Mesendoderm (in vitro differentiated cells): ENCODE data around the gene FOXJ1.

ENCODE experiments used
- DNase-seq: peaks from one replicate; pipeline ENCODE4 v3.0.0; 2013
- H2AK5ac ChIP-seq: 2 replicates; pipeline ENCODE4 v1.6.1; 2013; ENCODE audit warnings: low read length, inconsistent platforms
- H2BK120ac ChIP-seq: 2 replicates; pipeline ENCODE4 v1.6.1; 2013; ENCODE audit warnings: low read depth, mild to moderate bottlenecking, low read length, moderate library complexity, mixed read lengths
- H2BK15ac ChIP-seq: replicated peaks from 2 replicates; pipeline ENCODE4 v1.6.1; 2013; ENCODE audit warnings: low read depth, mild to moderate bottlenecking, moderate library complexity
- H2BK5ac ChIP-seq: 2 replicates; pipeline ENCODE4 v1.6.1; 2013; ENCODE audit warnings: low read length, inconsistent platforms
- H3K18ac ChIP-seq: 2 replicates; pipeline ENCODE4 v1.6.1; 2013; ENCODE audit warnings: mild to moderate bottlenecking, low read length, mixed read lengths
- H3K23ac ChIP-seq: one replicate; pipeline ENCODE4 v1.6.1; 2013; ENCODE audit warnings: low read length
- H3K27ac ChIP-seq: 2 replicates; pipeline ENCODE4 v1.5.1; 2013; ENCODE audit warnings: low read depth, mild to moderate bottlenecking, inconsistent platforms, low read length, moderate library complexity
- H3K27me3 ChIP-seq: 2 replicates; pipeline ENCODE4 v1.6.1; 2013; ENCODE audit warnings: low read length, control low read depth, mild to moderate bottlenecking, inconsistent platforms; ENCODE audit not compliant: insufficient read depth, poor library complexity
- H3K36me3 ChIP-seq: 2 replicates; pipeline ENCODE4 v1.6.1; 2013; ENCODE audit warnings: low read length, inconsistent platforms; ENCODE audit not compliant: control insufficient read depth, insufficient read depth
- H3K4ac ChIP-seq: one replicate; pipeline ENCODE4 v1.6.1; 2013; ENCODE audit warnings: low read depth, mild to moderate bottlenecking, low read length, moderate library complexity
- H3K4me1 ChIP-seq: 2 replicates; pipeline ENCODE4 v1.6.1; 2013; ENCODE audit warnings: low read depth, low read length, inconsistent platforms; ENCODE audit not compliant: control insufficient read depth
- H3K4me2 ChIP-seq: 2 replicates; pipeline ENCODE4 v1.6.1; 2013; ENCODE audit warnings: low read length
- H3K4me3 ChIP-seq: 2 replicates; pipeline ENCODE4 v1.5.1; 2013; ENCODE audit warnings: mild to moderate bottlenecking, low read length
- H3K56ac ChIP-seq: one replicate; pipeline ENCODE4 v1.6.1; 2013; ENCODE audit warnings: low read length
- H3K79me1 ChIP-seq: 2 replicates; pipeline ENCODE4 v1.6.1; 2013; ENCODE audit warnings: low read length, inconsistent platforms
- H3K79me2 ChIP-seq: 2 replicates; pipeline ENCODE4 v1.6.1; 2013; ENCODE audit warnings: mild to moderate bottlenecking, low read length; ENCODE audit not compliant: control insufficient read depth, insufficient read depth
- H3K9ac ChIP-seq: 2 replicates; pipeline ENCODE4 v1.6.1; 2013; ENCODE audit warnings: low read length, inconsistent platforms
- H4K5ac ChIP-seq: one replicate; pipeline ENCODE4 v1.6.1; 2013; ENCODE audit warnings: low read length
- H4K8ac ChIP-seq: one replicate; pipeline ENCODE4 v1.6.1; 2013; ENCODE audit warnings: low read depth, mild to moderate bottlenecking, control low read depth, low read length, moderate library complexity
- WGBS: extraction: QIAGEN DNeasy Blood & Tissue Kit; methylation state at CpG from one replicate; pipeline ENCODE4 v1.1.7; 2013; ENCODE audit warnings: low lambda C conversion rate, missing lambda C conversion rate; ENCODE audit not compliant: insufficient coverage; ENCODE audit errors: extremely low coverage; 5-methylcytosine and 5-hydroxymethylcytosine counted together

The FOXJ1 gene

DNA sequence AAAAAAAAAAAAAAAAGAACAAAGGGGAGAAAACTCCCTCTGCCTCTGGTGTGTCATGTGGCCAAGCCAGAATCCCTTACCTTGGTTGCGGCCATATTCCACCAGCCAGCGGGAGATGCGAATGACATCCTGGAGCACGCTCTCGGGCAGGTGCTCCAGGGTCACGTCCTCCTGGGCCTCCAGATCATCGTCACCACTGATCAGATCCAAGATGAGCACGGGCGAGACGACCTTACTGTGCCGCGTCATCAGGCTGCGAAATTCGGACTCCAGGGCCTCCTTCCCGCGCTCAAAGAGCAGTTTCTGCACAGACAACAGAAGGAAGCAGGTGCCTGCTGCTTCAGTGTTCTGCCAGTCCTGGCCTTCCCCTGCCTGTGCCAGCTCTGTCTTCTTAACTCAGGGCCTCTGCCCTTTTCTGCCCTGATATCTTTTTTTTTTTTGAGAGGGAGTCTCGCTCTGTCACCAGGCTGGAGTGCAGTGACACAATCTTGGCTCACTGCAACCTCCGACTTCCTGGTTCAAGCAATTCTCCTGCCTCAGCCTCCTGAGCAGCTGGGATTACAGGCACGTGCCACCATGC lies 43.2 kb downstream of the FOXJ1 start:
- H2AK5ac ChIP-seq: no peak overlapping the region
- no peak overlapping the region for H3K4ac ChIP-seq
- H2BK15ac ChIP-seq: no peak overlapping the region
- WGBS: no CpG with 5 or more reads among the region's 19 CpGs
- H3K36me3 ChIP-seq: peaks cover 14% of the 10 kb centered on the region
- no peak overlapping the region for H3K4me2 ChIP-seq
- no peak overlapping the region for H3K4me3 ChIP-seq
- peaks cover 2% of the 10 kb centered on the region for H3K4me1 ChIP-seq
- H2BK120ac ChIP-seq: no peak overlapping the region
- no peak overlapping the region for H4K8ac ChIP-seq
- no peak overlapping the region for H3K18ac ChIP-seq
- DNase-seq: no peak
- H3K79me2 ChIP-seq: peaks cover 6% of the 10 kb centered on the region
- H3K9ac ChIP-seq: no peak overlapping the region
- no peak overlapping the region for H3K56ac ChIP-seq
- no peak overlapping the region for H3K27ac ChIP-seq
- no peak overlapping the region for H2BK5ac ChIP-seq
- H4K5ac ChIP-seq: no peak overlapping the region
- peaks cover 7% of the 10 kb centered on the region for H3K79me1 ChIP-seq
- H3K27me3 ChIP-seq: no peaks in the 10 kb centered on the region
- H3K23ac ChIP-seq: no peak overlapping the region

DNA sequence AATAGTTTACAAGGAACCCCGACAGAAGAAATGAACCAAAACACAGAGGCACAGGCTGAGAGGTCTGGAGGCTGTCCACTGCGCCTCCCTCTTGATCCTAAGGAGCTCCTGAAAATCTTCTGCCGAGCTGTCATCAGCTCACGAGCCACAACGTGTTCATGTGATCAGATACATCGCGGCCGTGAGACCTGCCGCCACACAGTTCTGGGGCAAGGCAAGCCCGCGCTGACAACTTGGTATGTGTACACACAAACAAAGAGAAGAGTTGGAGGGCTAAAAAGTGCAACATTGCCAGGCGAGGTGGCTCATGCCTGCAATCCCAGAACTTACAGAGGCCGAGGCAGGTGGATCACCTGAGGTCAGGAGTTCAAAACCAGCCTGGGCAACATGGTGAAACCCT lies 45.1 kb downstream of the FOXJ1 start:
- peaks cover 13% of the 10 kb centered on the region for H3K36me3 ChIP-seq

GRCh38 chr17:76094046-76094445 lies 47.0 kb downstream of the FOXJ1 start:
- no peak overlapping the region for H2BK15ac ChIP-seq
- no peaks in the 10 kb centered on the region for H3K4me1 ChIP-seq
- H4K8ac ChIP-seq: no peak overlapping the region
- no peak overlapping the region for H2AK5ac ChIP-seq
- H3K9ac ChIP-seq: no peak overlapping the region
- H3K79me1 ChIP-seq: peaks cover 2% of the 10 kb centered on the region
- H3K36me3 ChIP-seq: peaks cover 14% of the 10 kb centered on the region
- H3K4me2 ChIP-seq: no peak overlapping the region
- WGBS: no CpG with 5 or more reads among the region's 11 CpGs
- H3K23ac ChIP-seq: no peak overlapping the region
- no peak overlapping the region for H3K4ac ChIP-seq
- H2BK120ac ChIP-seq: no peak overlapping the region
- no peak for DNase-seq
- no peak overlapping the region for H3K18ac ChIP-seq
- H3K56ac ChIP-seq: no peak overlapping the region
- no peaks in the 10 kb centered on the region for H3K79me2 ChIP-seq
- H3K27ac ChIP-seq: no peak overlapping the region
- no peak overlapping the region for H4K5ac ChIP-seq
- no peak overlapping the region for H3K4me3 ChIP-seq
- no peak overlapping the region for H2BK5ac ChIP-seq
- no peaks in the 10 kb centered on the region for H3K27me3 ChIP-seq

More for the DNA sequence above, 45.1 kb downstream of the FOXJ1 start:
- H3K4me2 ChIP-seq: no peak overlapping the region
- no peak overlapping the region for H2BK15ac ChIP-seq
- no peaks in the 10 kb centered on the region for H3K27me3 ChIP-seq
- no peak overlapping the region for H3K4ac ChIP-seq
- no peak overlapping the region for H3K27ac ChIP-seq
- DNase-seq: no peak
- H3K4me3 ChIP-seq: no peak overlapping the region
- WGBS: no CpG with 5 or more reads among the region's 13 CpGs
- no peak overlapping the region for H3K23ac ChIP-seq
- H3K79me1 ChIP-seq: peaks cover 2% of the 10 kb centered on the region
- H2BK120ac ChIP-seq: no peak overlapping the region
- H3K56ac ChIP-seq: no peak overlapping the region
- H4K8ac ChIP-seq: no peak overlapping the region
- H3K18ac ChIP-seq: no peak overlapping the region
- H3K9ac ChIP-seq: no peak overlapping the region
- H4K5ac ChIP-seq: no peak overlapping the region
- H2BK5ac ChIP-seq: no peak overlapping the region
- H3K79me2 ChIP-seq: no peaks in the 10 kb centered on the region
- H2AK5ac ChIP-seq: no peak overlapping the region
- no peaks in the 10 kb centered on the region for H3K4me1 ChIP-seq

GRCh38 chr17:76092526-76093413 lies 48.3 kb downstream of the FOXJ1 start:
- H3K27me3 ChIP-seq: no peaks in the 10 kb centered on the region
- peaks cover 2% of the 10 kb centered on the region for H3K79me1 ChIP-seq
- WGBS: no CpG with 5 or more reads among the region's 20 CpGs
- H3K18ac ChIP-seq: no peak overlapping the region
- no peak overlapping the region for H3K9ac ChIP-seq
- H3K56ac ChIP-seq: no peak overlapping the region
- no peak overlapping the region for H4K5ac ChIP-seq
- no peak overlapping the region for H3K27ac ChIP-seq
- no peak for DNase-seq
- H2BK5ac ChIP-seq: no peak overlapping the region
- H3K23ac ChIP-seq: no peak overlapping the region
- H4K8ac ChIP-seq: no peak overlapping the region
- peaks cover 20% of the 10 kb centered on the region for H3K36me3 ChIP-seq
- no peaks in the 10 kb centered on the region for H3K4me1 ChIP-seq
- no peak overlapping the region for H3K4me2 ChIP-seq
- H3K79me2 ChIP-seq: no peaks in the 10 kb centered on the region
- no peak overlapping the region for H3K4me3 ChIP-seq
- H2BK15ac ChIP-seq: no peak overlapping the region
- no peak overlapping the region for H2BK120ac ChIP-seq
- no peak overlapping the region for H3K4ac ChIP-seq
- no peak overlapping the region for H2AK5ac ChIP-seq

DNA sequence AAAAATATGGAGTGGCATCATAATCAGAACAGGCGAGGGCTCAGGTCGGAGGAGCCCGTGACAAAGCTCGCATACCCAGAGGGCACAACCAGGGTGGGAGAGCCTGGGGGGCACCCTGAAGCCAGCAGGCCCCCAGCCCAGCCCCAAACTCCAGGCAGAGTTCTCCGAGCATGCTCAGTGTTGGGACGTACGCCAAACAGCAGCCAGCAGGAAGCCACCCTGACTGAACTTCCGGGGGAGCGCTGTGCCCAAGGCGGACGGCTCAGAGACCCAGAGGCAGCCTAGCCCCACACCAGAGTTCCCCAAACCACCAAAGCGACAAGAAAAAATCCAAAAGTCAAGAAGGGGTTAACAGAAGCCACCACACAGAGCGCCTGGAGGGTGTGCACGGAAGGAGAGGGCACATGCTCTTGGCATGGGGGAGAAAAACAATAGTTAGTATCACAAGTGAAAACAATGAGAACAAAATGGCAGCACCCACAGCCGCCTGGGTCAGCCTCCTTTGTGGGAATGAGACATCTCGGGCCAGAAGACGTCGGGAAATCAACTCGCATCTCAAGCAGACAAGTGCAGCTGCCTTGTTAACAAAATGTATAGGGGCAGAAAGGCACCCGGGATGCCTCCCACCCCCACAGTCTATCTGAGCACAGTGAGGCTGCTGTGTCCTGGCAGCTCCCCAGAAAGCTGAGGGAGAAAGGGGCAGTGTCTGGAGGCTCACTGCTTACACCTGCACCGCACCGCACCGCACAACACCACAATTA lies 49.3 kb downstream of the FOXJ1 start:
- H3K4me3 ChIP-seq: no peak overlapping the region
- peaks cover 22% of the 10 kb centered on the region for H3K36me3 ChIP-seq
- H2BK15ac ChIP-seq: no peak overlapping the region
- H4K5ac ChIP-seq: no peak overlapping the region
- no peaks in the 10 kb centered on the region for H3K79me2 ChIP-seq
- no peak overlapping the region for H2BK5ac ChIP-seq
- H3K56ac ChIP-seq: no peak overlapping the region
- no peak overlapping the region for H3K4ac ChIP-seq
- no peak overlapping the region for H3K18ac ChIP-seq
- no peak overlapping the region for H2AK5ac ChIP-seq
- no peak overlapping the region for H3K4me2 ChIP-seq
- H3K79me1 ChIP-seq: peaks cover 2% of the 10 kb centered on the region
- no peaks in the 10 kb centered on the region for H3K4me1 ChIP-seq
- H3K9ac ChIP-seq: no peak overlapping the region
- H4K8ac ChIP-seq: no peak overlapping the region
- H3K27me3 ChIP-seq: no peaks in the 10 kb centered on the region
- DNase-seq: no peak
- H3K27ac ChIP-seq: no peak overlapping the region
- H2BK120ac ChIP-seq: no peak overlapping the region
- no peak overlapping the region for H3K23ac ChIP-seq
- no CpG with 5 or more reads among the region's 23 CpGs for WGBS
